Activated T-cell treated with anti-CD3 and anti-CD28 coated beads for 24 hours (primary cell): ENCODE results near the gene HOXD12.

Experiments used
- DNase-seq: peaks from one replicate; pipeline ENCODE4 v3.0.0-alpha.2; 2020; ENCODE audit warnings: low read depth

Gene HOXD12

GRCh38 chr2:176099728-176100546, at the start of gene HOXD12:
Gene HOXD12 (plus strand): TSS chr2:176099795. CDS start chr2:176099802, 7 bp downstream.
- no peak for DNase-seq

GRCh38 chr2:176056406-176056805, 43.2 kb upstream of the HOXD12 start:
- no peak for DNase-seq

GRCh38 chr2:176063958-176064357, 35.6 kb upstream of the HOXD12 start:
- no peak for DNase-seq

- DNase-seq = no peak
These were observed 32.7 kb upstream of the HOXD12 start for GRCh38 chr2:176066645-176067588.

- DNase-seq = no peak
These were observed 31.8 kb upstream of the HOXD12 start for GRCh38 chr2:176067589-176068418.

- no peak for DNase-seq
These were observed 31.2 kb upstream of the HOXD12 start for GRCh38 chr2:176068419-176068832.

- no peak for DNase-seq
These were observed 28.0 kb upstream of the HOXD12 start for GRCh38 chr2:176071330-176072291.

- DNase-seq = no peak
These were observed 27.3 kb upstream of the HOXD12 start for GRCh38 chr2:176072292-176072669.

- no peak for DNase-seq
These were observed 26.4 kb upstream of the HOXD12 start for GRCh38 chr2:176072951-176073904.

- no peak for DNase-seq
These were observed 24.6 kb upstream of the HOXD12 start for GRCh38 chr2:176074919-176075425.

GRCh38 chr2:176075481-176075880, 24.1 kb upstream of the HOXD12 start:
- DNase-seq = no peak

GRCh38 chr2:176076063-176076462, 23.5 kb upstream of the HOXD12 start:
- no peak for DNase-seq

GRCh38 chr2:176076796-176077195, 22.8 kb upstream of the HOXD12 start:
- DNase-seq = no peak

GRCh38 chr2:176078541-176079284, 20.9 kb upstream of the HOXD12 start:
- no peak for DNase-seq

- no peak for DNase-seq
These were observed 20.2 kb upstream of the HOXD12 start for GRCh38 chr2:176079285-176079830.

- no peak for DNase-seq
These were observed 19.6 kb upstream of the HOXD12 start for GRCh38 chr2:176079831-176080539.

- DNase-seq = no peak
These were observed 18.8 kb upstream of the HOXD12 start for GRCh38 chr2:176080540-176081375.
